Progenitor cell of endocrine pancreas (in vitro differentiated cells): Measurements from ENCODE around the gene KRTAP10-3. TPM values are rescaled to one million over a fixed set of nuclear protein-coding genes. Genes with fewer than 3 reads are reported as not detected.
A peak's percentile ranks its signal among the peaks of the same experiment; 100 is the strongest.

Experiments used
- DNase-seq: peaks from one replicate; pipeline ENCODE4 v3.0.0; 2021; ENCODE audit warnings: low spot score; ENCODE audit not compliant: unreplicated experiment
- H3K27ac Mint-ChIP-seq: 2 replicates; pipeline ENCODE4 v1.8.0; 2021; ENCODE audit warnings: mild to moderate bottlenecking, moderate library complexity, mixed read lengths
- H3K27me3 Mint-ChIP-seq: 2 replicates; pipeline ENCODE4 v1.8.0; 2021; ENCODE audit warnings: mixed read lengths
- H3K36me3 Mint-ChIP-seq: 2 replicates; pipeline ENCODE4 v1.8.0; 2022; ENCODE audit warnings: mixed read lengths; ENCODE audit not compliant: insufficient read depth
- H3K4me1 Mint-ChIP-seq: 2 replicates; pipeline ENCODE4 v1.8.0; 2021; ENCODE audit warnings: low read depth, mixed read lengths
- H3K4me3 Mint-ChIP-seq: 2 replicates; pipeline ENCODE4 v1.8.0; 2021; ENCODE audit warnings: low read depth, mild to moderate bottlenecking, moderate library complexity, mixed read lengths
- H3K9me3 Mint-ChIP-seq: 2 replicates; pipeline ENCODE4 v1.8.0; 2021; ENCODE audit warnings: low read depth, mixed read lengths
- CTCF ChIP-seq: fragments of 200-600 bp; sonication (generic); IDR thresholded peaks from one replicate; pipeline ENCODE4 v1.5.0; 2021; ENCODE audit warnings: antibody characterized with exemption, mild to moderate bottlenecking; ENCODE audit not compliant: unreplicated experiment
- total RNA-seq: library from RNA; stranded (reverse); gene quantifications from 2 replicates; pipeline ENCODE4 v1.2.1, GENCODE V29; 2021

Gene KRTAP10-3
- total RNA-seq, 1 donor from 2014 or later, result not detected

GRCh38 chr21:44549525-44550211 is 8.9 kb downstream of the KRTAP10-3 start:
- Mint-ChIP-seq H3K36me3 (peaks cover 4% of the 10 kb centered on the region), H3K4me1 (peaks cover 16% of the 10 kb centered on the region), H3K4me3 (no peak overlapping the region), H3K9me3 (peaks cover 18% of the 10 kb centered on the region), H3K27me3 (peaks cover 7% of the 10 kb centered on the region), H3K27ac (peak overlapping the region; percentile 80)
- TF ChIP-seq CTCF, result no peak
- peak; percentile 7 for DNase-seq

GRCh38 chr21:44548922-44549321 is 9.7 kb downstream of the KRTAP10-3 start:
- TF ChIP-seq CTCF, result no peak
- Mint-ChIP-seq H3K9me3 (peaks cover 18% of the 10 kb centered on the region), H3K27ac (peak overlapping the region; percentile 80), H3K4me3 (no peak overlapping the region), H3K4me1 (peaks cover 16% of the 10 kb centered on the region), H3K27me3 (peaks cover 6% of the 10 kb centered on the region), H3K36me3 (peaks cover 4% of the 10 kb centered on the region)
- peak; percentile 6 for DNase-seq

- peaks cover 4% of the 10 kb centered on the region for H3K36me3 Mint-ChIP-seq
- H3K9me3 Mint-ChIP-seq, result peaks cover 18% of the 10 kb centered on the region
- no peak overlapping the region for H3K4me3 Mint-ChIP-seq
- TF ChIP-seq CTCF, result no peak
- no peak for DNase-seq
- H3K27me3 Mint-ChIP-seq, result peaks cover 6% of the 10 kb centered on the region
- peak overlapping the region; percentile 80 for H3K27ac Mint-ChIP-seq
- peaks cover 16% of the 10 kb centered on the region for H3K4me1 Mint-ChIP-seq
Observed at GRCh38 chr21:44548381-44548780, 10.2 kb downstream of the KRTAP10-3 start.

- TF ChIP-seq CTCF, result no peak
- Mint-ChIP-seq H3K27ac (no peak overlapping the region), H3K4me3 (no peak overlapping the region), H3K9me3 (peaks cover 18% of the 10 kb centered on the region), H3K36me3 (peaks cover 4% of the 10 kb centered on the region), H3K4me1 (peaks cover 16% of the 10 kb centered on the region), H3K27me3 (peaks cover 1% of the 10 kb centered on the region)
- DNase-seq, result peak; percentile 2
Observed at GRCh38 chr21:44547656-44548331, 10.8 kb downstream of the KRTAP10-3 start.

- no peak overlapping the region for H3K27ac Mint-ChIP-seq
- no peak overlapping the region for H3K4me3 Mint-ChIP-seq
- no peaks in the 10 kb centered on the region for H3K27me3 Mint-ChIP-seq
- DNase-seq, result no peak
- H3K9me3 Mint-ChIP-seq, result peaks cover 18% of the 10 kb centered on the region
- no peak for TF ChIP-seq CTCF
- H3K4me1 Mint-ChIP-seq, result peaks cover 14% of the 10 kb centered on the region
- H3K36me3 Mint-ChIP-seq, result peaks cover 4% of the 10 kb centered on the region
Observed at GRCh38 chr21:44544566-44544965, 14.0 kb downstream of the KRTAP10-3 start.
